Esophagus muscularis mucosa (tissue), 4 donors: ENCODE measurements around the gene AKAP10. TPM values are rescaled to one million over a fixed set of nuclear protein-coding genes. Genes with fewer than 3 reads are reported as not detected.

Experiments
- DNase-seq: peaks from one replicate; pipeline ENCODE4 v3.0.0-alpha.2; 2017; ENCODE audit errors: extremely low spot score
- H3K27ac ChIP-seq, 4 donors: fragments of 200-600 bp; sonication (generic); replicated peaks in 1 of 4; 1 replicate in 3 of 4; 2 replicates in 1 of 4; pipeline ENCODE4 v1.5.1; 2016 to 2019; ENCODE audit warnings: mild to moderate bottlenecking in 1 of 4
- H3K27me3 ChIP-seq, 4 donors: fragments of 200-600 bp; sonication (generic); one replicate each; pipeline versions ENCODE4 v1.5.1 to v1.6.0; 2016 to 2019
- H3K36me3 ChIP-seq, 4 donors: fragments of 200-600 bp; sonication (generic); one replicate each; pipeline ENCODE4 v1.5.1; 2016 to 2019
- H3K4me1 ChIP-seq, 4 donors: fragments of 200-600 bp; sonication (generic); one replicate each; pipeline ENCODE4 v1.5.1; 2016 to 2019
- H3K4me3 ChIP-seq, 4 donors: fragments of 200-600 bp; sonication (generic); 1 replicate in 2 of 4; 2 replicates in 2 of 4; pipeline ENCODE4 v1.5.1; 2016 to 2019; ENCODE audit warnings: mild to moderate bottlenecking in 4 of 4, moderate library complexity in 1 of 4
- H3K9me3 ChIP-seq, 4 donors: fragments of 200-600 bp; sonication (generic); 1 replicate in 3 of 4; 2 replicates in 1 of 4; pipeline ENCODE4 v1.5.1; 2016 to 2019
- CTCF ChIP-seq, 3 experiments: fragments of 200-600 bp in 2 of 3; fragments of 450-650 bp in 1 of 3; sonication (generic) in 2 of 3; IDR thresholded peaks; one replicate each; pipeline ENCODE4 v1.5.1; 2017 to 2019; ENCODE audit warnings: antibody characterized with exemption in 3 of 3, mild to moderate bottlenecking in 2 of 3, moderate library complexity in 1 of 3
- EP300 ChIP-seq: sonication (generic); formaldehyde crosslinking; IDR thresholded peaks from one replicate; pipeline ENCODE4 v1.6.1; 2017; ENCODE audit warnings: antibody characterized with exemption
- POLR2A ChIP-seq: fragments of 450-650 bp; IDR thresholded peaks from one replicate; pipeline ENCODE4 v1.6.1; 2017; ENCODE audit warnings: antibody characterized with exemption, moderate library complexity, mild to moderate bottlenecking, low read depth
- POLR2AphosphoS5 ChIP-seq, 2 donors: sonication (generic); formaldehyde crosslinking; IDR thresholded peaks; one replicate each; pipeline ENCODE4 v1.6.1; 2017; ENCODE audit warnings: antibody characterized with exemption in 2 of 2
- WGBS: methylation state at CpG from one replicate; pipeline ENCODE4 v1.1.5; 2018; 5-methylcytosine and 5-hydroxymethylcytosine counted together
- intact Hi-C: fragments of 100-400 bp; cut with DNase I; formaldehyde crosslinking; loops from one replicate; pipeline ENCODE4 v1.15.1; 2023
- total RNA-seq, 4 donors: library from RNA; depleted of rRNA; stranded (reverse); fragments of >200 nt; gene quantifications; one replicate each; pipeline versions ENCODE4 v1.1.0 to v1.2.1, GENCODE V29; 2016

AKAP10 gene
- total RNA-seq, 4 donors from 2014 or later = 19.5 to 27.2 (median 23.2) TPM

- Histone ChIP-seq H3K36me3 (no peaks in the 10 kb centered on the region), H3K4me3 (no peak overlapping the region), H3K4me1 (peaks cover 0 to 5% (median 0%) of the 10 kb centered on the region in 4 donors), H3K9me3 (no peaks in the 10 kb centered on the region), H3K27ac (no peak overlapping the region), H3K27me3 (peaks cover 0 to 6% (median 0%) of the 10 kb centered on the region in 4 donors)
- TF ChIP-seq POLR2A (no peak), EP300 (no peak)
- intact Hi-C loops = no loop called here
- DNase-seq = no peak
- 81% methylated on average over 10 of the region's 10 CpGs for WGBS
These were observed 103.4 kb downstream of the AKAP10 start for GRCh38 chr17:19874256-19874655.

- no peak for DNase-seq
- Histone ChIP-seq H3K27ac (no peak overlapping the region), H3K9me3 (no peaks in the 10 kb centered on the region), H3K36me3 (no peaks in the 10 kb centered on the region), H3K4me1 (peaks cover 0 to 5% (median 1%) of the 10 kb centered on the region in 4 donors), H3K27me3 (peaks cover 0 to 6% (median 0%) of the 10 kb centered on the region in 4 donors), H3K4me3 (no peak overlapping the region)
- intact Hi-C loops = no loop called here
- no peak for TF ChIP-seq CTCF (IDR thresholded peaks at IDR 0.05)
- 74% methylated on average over 3 of the region's 3 CpGs for WGBS
These were observed 104.3 kb downstream of the AKAP10 start for GRCh38 chr17:19873346-19873745.

- H3K9me3 ChIP-seq = no peaks in the 10 kb centered on the region
- peak overlapping the region; percentile 86 to 92 (median 90) for H3K27ac ChIP-seq
- DNase-seq = no peak
- 36% methylated on average over 20 of the region's 23 CpGs for WGBS
- H3K36me3 ChIP-seq = peaks cover 0 to 1% (median under 1%) of the 10 kb centered on the region in 4 donors
- H3K4me3 ChIP-seq = peak overlapping the region; percentile 83 to 98 (median 94)
- no peaks in the 10 kb centered on the region for H3K27me3 ChIP-seq
- no peak for TF ChIP-seq CTCF (IDR thresholded peaks at IDR 0.05)
- TF ChIP-seq POLR2AphosphoS5 (IDR thresholded peaks at IDR 0.05) = no peak
- no peak for TF ChIP-seq POLR2A
- no peak for TF ChIP-seq EP300
- intact Hi-C loops = loop anchor here (5.0 kb wide), 1 partner anchor 34 kb away; no protein-coding TSS in a partner anchor
- peaks cover 17 to 27% (median 23%) of the 10 kb centered on the region in 4 donors for H3K4me1 ChIP-seq
These were observed 109.6 kb downstream of the AKAP10 start for GRCh38 chr17:19868079-19868395.

GRCh38 chr17:19867329-19868078 lies 110.1 kb downstream of the AKAP10 start, which contains the start of gene ULK2:
TSS of gene ULK2 (minus strand) at chr17:19867936. CDS start at chr17:19867417, 519 bp downstream.
- no peak for DNase-seq

More at GRCh38 chr17:19867329-19868078, 110.1 kb downstream of the AKAP10 start, which contains the start of gene ULK2:
- Histone ChIP-seq H3K4me3 (peak within 1 kb of the TSS; percentile 83 to 98 (median 94)), H3K27me3 (no peaks in the 10 kb centered on the region), H3K9me3 (no peaks in the 10 kb centered on the region), H3K4me1 (peaks cover 17 to 27% (median 23%) of the 10 kb centered on the region in 4 donors), H3K36me3 (peaks cover 0 to 7% (median 2%) of the 10 kb centered on the region in 4 donors), H3K27ac (peak within 1 kb of the TSS; percentile 86 to 92 (median 90))
- TF ChIP-seq POLR2AphosphoS5 (IDR thresholded peaks at IDR 0.05) (peak; percentile 81 to 88), CTCF (IDR thresholded peaks at IDR 0.05) (peak in 2 of 3 experiments; percentile 30 to 39), EP300 (no peak)
- no CpG with 5 or more reads among the region's 111 CpGs for WGBS
- intact Hi-C loops = loop anchor here (5.0 kb wide), 1 partner anchor 35 kb away; no protein-coding TSS in a partner anchor
